Caco-2 (cell line): ENCODE data around the gene EME1. TPM values are rescaled to one million over a fixed set of nuclear protein-coding genes. Genes with fewer than 3 reads are reported as not detected.

ENCODE experiments used
- BruUV-seq: library from RNA; stranded (reverse); fragments of 400-500 nt; replicated peaks from 2 replicates; lab custom pipeline; 2021; lab: Mats Ljungman, UMichigan
- CTCF ChIA-PET: fragments of 300-600 bp; sonication (Branson Sonifier 250); formaldehyde crosslinking; loops from one replicate; lab custom pipeline; 2022; ENCODE audit warnings: antibody characterized with exemption; lab: Charles Lee
- POLR2A ChIA-PET: fragments of 300-600 bp; sonication (Branson Sonifier 250); formaldehyde crosslinking; loops from one replicate; lab custom pipeline; 2022; ENCODE audit warnings: antibody characterized with exemption; lab: Charles Lee
- DNase-seq, 2 experiments: peaks; one replicate each; pipeline versions ENCODE4 v3.0.0 to v3.0.0-alpha.2; 2020 to 2022
- H3K27me3 ChIP-seq: replicated peaks from 2 replicates; pipeline ENCODE4 v1.6.0; 2011; ENCODE audit warnings: low read length; ENCODE audit not compliant: control insufficient read depth, insufficient read depth
- H3K36me3 ChIP-seq: 2 replicates; pipeline ENCODE4 v1.5.1; 2011; ENCODE audit warnings: low read length; ENCODE audit not compliant: control insufficient read depth, insufficient read depth
- H3K4me1 ChIP-seq: fragments of 250-450 bp; sonication (Bioruptor Pico); 2 replicates; pipeline ENCODE4 v1.5.1; 2020; ENCODE audit warnings: mild to moderate bottlenecking
- H3K4me3 ChIP-seq: 2 replicates; pipeline ENCODE4 v1.5.1; 2011; ENCODE audit warnings: low read depth, mild to moderate bottlenecking, control low read depth, low read length
- H3K9me3 ChIP-seq: fragments of 250-450 bp; sonication (Bioruptor Pico); 2 replicates; pipeline ENCODE4 v1.5.1; 2020; ENCODE audit warnings: mild to moderate bottlenecking, moderate library complexity
- H3K27ac Mint-ChIP-seq: one replicate; pipeline ENCODE4 v1.8.0; 2022; ENCODE audit warnings: mixed read lengths; ENCODE audit not compliant: unreplicated experiment
- H3K27me3 Mint-ChIP-seq: one replicate; pipeline ENCODE4 v1.8.0; 2022; ENCODE audit warnings: mixed read lengths; ENCODE audit not compliant: insufficient read depth, unreplicated experiment
- H3K36me3 Mint-ChIP-seq: one replicate; pipeline ENCODE4 v1.8.0; 2022; ENCODE audit warnings: mild to moderate bottlenecking, mixed read lengths; ENCODE audit not compliant: insufficient read depth, unreplicated experiment
- H3K4me1 Mint-ChIP-seq: one replicate; pipeline ENCODE4 v1.8.0; 2022; ENCODE audit warnings: low read depth, mixed read lengths; ENCODE audit not compliant: unreplicated experiment
- H3K4me3 Mint-ChIP-seq: one replicate; pipeline ENCODE4 v1.8.0; 2022; ENCODE audit warnings: mild to moderate bottlenecking, moderate library complexity, mixed read lengths; ENCODE audit not compliant: unreplicated experiment
- H3K9me3 Mint-ChIP-seq: one replicate; pipeline ENCODE4 v1.8.0; 2022; ENCODE audit warnings: mixed read lengths; ENCODE audit not compliant: unreplicated experiment
- intact Hi-C: fragments of 100-400 bp; cut with micrococcal nuclease; formaldehyde crosslinking; loops from one replicate; pipeline ENCODE4 v1.10.0; 2022; ENCODE audit not compliant: unreplicated experiment
- total RNA-seq: library from RNA; stranded (reverse); gene quantifications from 2 replicates; pipeline ENCODE4 v1.2.3, GENCODE V29; 2022
- TF ChIP-seq, protein P1 (sequence below), 2 experiments: fragments of 200-600 bp in 1 of 2; IDR thresholded peaks; 1 replicate in 1 of 2; 2 replicates in 1 of 2; pipeline versions ENCODE4 v1.5.1 to v1.8.0; 2011 to 2022; ENCODE audit warnings: antibody characterized with exemption in 1 of 2, control low read depth in 1 of 2, inconsistent platforms in 1 of 2, low read depth in 1 of 2, low read length in 1 of 2, mild to moderate bottlenecking in 1 of 2, moderate library complexity in 1 of 2; ENCODE audit not compliant: insufficient read depth in 1 of 2, severe bottlenecking in 1 of 2, unreplicated experiment in 1 of 2

The EME1 gene
- total RNA-seq, 1 experiment from 2014 or later, result 48.5 TPM

DNA sequence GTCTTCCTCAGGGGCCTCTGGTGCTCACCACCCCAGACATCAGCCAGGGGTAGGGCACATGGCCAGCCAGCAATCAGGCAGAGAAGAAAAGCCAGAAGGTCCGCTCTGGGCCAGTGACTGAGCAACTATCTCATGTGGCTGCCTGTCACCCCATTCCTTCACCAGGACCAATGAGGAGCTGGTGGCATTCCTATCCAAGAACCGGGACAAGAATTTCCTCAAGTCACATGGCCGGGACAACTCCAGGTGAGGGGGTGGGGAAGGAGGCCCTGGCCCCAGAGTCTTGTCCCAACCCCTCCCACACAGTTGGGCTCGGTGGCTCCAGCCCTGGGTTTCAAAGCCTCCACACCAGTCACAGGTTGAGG, 17.7 kb upstream of the EME1 start:
- ChIA-PET POLR2A (no interaction called here), CTCF (interaction anchor here (0.8 to 1.5 kb wide), 2 partner anchors 10 to 72 kb away, joined by 3 to 4 read pairs; no protein-coding TSS in a partner anchor)
- no peak overlapping the region for H3K4me3 Mint-ChIP-seq
- Histone ChIP-seq H3K4me3 (no peak overlapping the region), H3K27me3 (no peaks in the 10 kb centered on the region), H3K9me3 (no peaks in the 10 kb centered on the region), H3K36me3 (peaks cover 16% of the 10 kb centered on the region), H3K4me1 (no peaks in the 10 kb centered on the region)
- H3K36me3 Mint-ChIP-seq, result peaks cover 52% of the 10 kb centered on the region
- TF ChIP-seq, protein P1, sequence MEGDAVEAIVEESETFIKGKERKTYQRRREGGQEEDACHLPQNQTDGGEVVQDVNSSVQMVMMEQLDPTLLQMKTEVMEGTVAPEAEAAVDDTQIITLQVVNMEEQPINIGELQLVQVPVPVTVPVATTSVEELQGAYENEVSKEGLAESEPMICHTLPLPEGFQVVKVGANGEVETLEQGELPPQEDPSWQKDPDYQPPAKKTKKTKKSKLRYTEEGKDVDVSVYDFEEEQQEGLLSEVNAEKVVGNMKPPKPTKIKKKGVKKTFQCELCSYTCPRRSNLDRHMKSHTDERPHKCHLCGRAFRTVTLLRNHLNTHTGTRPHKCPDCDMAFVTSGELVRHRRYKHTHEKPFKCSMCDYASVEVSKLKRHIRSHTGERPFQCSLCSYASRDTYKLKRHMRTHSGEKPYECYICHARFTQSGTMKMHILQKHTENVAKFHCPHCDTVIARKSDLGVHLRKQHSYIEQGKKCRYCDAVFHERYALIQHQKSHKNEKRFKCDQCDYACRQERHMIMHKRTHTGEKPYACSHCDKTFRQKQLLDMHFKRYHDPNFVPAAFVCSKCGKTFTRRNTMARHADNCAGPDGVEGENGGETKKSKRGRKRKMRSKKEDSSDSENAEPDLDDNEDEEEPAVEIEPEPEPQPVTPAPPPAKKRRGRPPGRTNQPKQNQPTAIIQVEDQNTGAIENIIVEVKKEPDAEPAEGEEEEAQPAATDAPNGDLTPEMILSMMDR (IDR thresholded peaks at IDR 0.05; ENCODE audit: insufficient read depth in 1 of 2, low read depth in 1 of 2, low read length in 1 of 2, severe bottlenecking in 1 of 2, unreplicated experiment in 1 of 2), result no peak
- H3K4me1 Mint-ChIP-seq, result no peaks in the 10 kb centered on the region
- H3K27me3 Mint-ChIP-seq, result no peaks in the 10 kb centered on the region
- BruUV-seq, result no TSS peak
- intact Hi-C loops, result no loop called here
- peak in 1 of 2 experiments; percentile 44 for DNase-seq
- no peaks in the 10 kb centered on the region for H3K9me3 Mint-ChIP-seq
- H3K27ac Mint-ChIP-seq, result no peak overlapping the region

DNA sequence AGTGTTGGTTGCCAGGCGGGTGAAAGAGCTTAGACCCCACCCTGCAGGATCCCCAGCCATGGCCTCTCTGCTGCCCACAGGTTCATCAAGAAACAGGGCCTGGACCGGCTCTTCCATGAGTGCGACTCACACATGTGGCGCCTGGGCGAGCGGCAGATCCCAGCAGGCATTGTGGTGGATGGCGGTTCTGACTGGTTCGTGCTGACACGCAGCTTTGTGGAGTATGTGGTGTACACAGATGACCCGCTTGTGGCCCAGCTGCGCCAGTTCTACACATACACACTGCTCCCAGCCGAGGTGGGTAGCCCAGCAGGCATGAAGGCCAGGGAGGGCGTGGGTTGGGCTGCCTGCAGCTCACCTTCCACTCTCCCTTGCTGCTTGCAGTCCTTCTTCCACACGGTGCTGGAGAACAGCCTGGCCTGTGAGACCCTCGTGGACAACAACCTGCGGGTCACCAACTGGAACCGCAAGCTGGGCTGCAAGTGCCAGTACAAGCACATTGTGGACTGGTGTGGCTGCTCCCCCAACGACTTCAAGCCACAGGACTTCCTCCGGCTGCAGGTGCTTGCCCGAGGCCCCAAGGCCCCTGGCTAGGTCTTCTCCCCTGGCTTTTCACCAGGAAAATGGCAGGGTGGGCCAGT, 17.2 kb upstream of the EME1 start:
- peaks cover 57% of the 10 kb centered on the region for H3K36me3 Mint-ChIP-seq
- ChIA-PET CTCF (interaction anchor here (0.8 to 1.5 kb wide), 2 partner anchors 9 to 72 kb away, joined by 3 to 4 read pairs; no protein-coding TSS in a partner anchor), POLR2A (no interaction called here)
- Histone ChIP-seq H3K4me1 (no peaks in the 10 kb centered on the region), H3K27me3 (no peaks in the 10 kb centered on the region), H3K4me3 (no peak overlapping the region), H3K9me3 (no peaks in the 10 kb centered on the region), H3K36me3 (peaks cover 16% of the 10 kb centered on the region)
- TF ChIP-seq, protein P1 (IDR thresholded peaks at IDR 0.05; ENCODE audit: insufficient read depth in 1 of 2, low read depth in 1 of 2, low read length in 1 of 2, severe bottlenecking in 1 of 2, unreplicated experiment in 1 of 2), result no peak
- H3K4me1 Mint-ChIP-seq, result no peaks in the 10 kb centered on the region
- DNase-seq, result peak in 1 of 2 experiments; percentile 50
- intact Hi-C loops, result no loop called here
- H3K9me3 Mint-ChIP-seq, result no peaks in the 10 kb centered on the region
- BruUV-seq, result TSS peak; percentile 6
- H3K27ac Mint-ChIP-seq, result no peak overlapping the region
- no peak overlapping the region for H3K4me3 Mint-ChIP-seq
- H3K27me3 Mint-ChIP-seq, result no peaks in the 10 kb centered on the region

DNA sequence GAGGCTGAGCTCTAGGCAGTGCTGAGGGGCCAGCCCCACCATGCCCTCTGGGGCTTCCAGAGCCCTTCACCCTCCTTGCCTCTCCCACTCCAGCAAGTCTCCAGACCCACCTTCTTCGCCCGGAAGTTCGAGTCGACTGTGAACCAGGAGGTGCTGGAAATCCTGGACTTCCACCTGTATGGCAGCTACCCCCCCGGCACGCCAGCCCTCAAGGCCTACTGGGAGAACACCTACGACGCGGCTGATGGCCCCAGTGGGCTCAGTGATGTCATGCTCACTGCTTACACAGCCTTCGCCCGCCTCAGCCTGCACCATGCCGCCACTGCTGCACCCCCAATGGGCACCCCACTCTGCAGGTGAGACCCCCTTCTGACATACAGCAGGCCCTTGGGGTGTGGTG, 16.6 kb upstream of the EME1 start:
- BruUV-seq, result no TSS peak
- intact Hi-C loops, result no loop called here
- Mint-ChIP-seq H3K27ac (no peak overlapping the region), H3K4me3 (no peak overlapping the region), H3K4me1 (no peaks in the 10 kb centered on the region), H3K27me3 (no peaks in the 10 kb centered on the region), H3K36me3 (peaks cover 63% of the 10 kb centered on the region), H3K9me3 (no peaks in the 10 kb centered on the region)
- Histone ChIP-seq H3K4me1 (no peaks in the 10 kb centered on the region), H3K9me3 (no peaks in the 10 kb centered on the region), H3K36me3 (peaks cover 16% of the 10 kb centered on the region), H3K27me3 (no peaks in the 10 kb centered on the region), H3K4me3 (no peak overlapping the region)
- POLR2A ChIA-PET, result no interaction called here
- DNase-seq, result no peak
- TF ChIP-seq, protein P1 (IDR thresholded peaks at IDR 0.05; ENCODE audit: insufficient read depth in 1 of 2, low read depth in 1 of 2, low read length in 1 of 2, severe bottlenecking in 1 of 2, unreplicated experiment in 1 of 2), result no peak
- CTCF ChIA-PET, result no interaction called here
